ENCODE results near the gene NEK10. TPM values are rescaled to one million over a fixed set of nuclear protein-coding genes. Genes with fewer than 3 reads are reported as not detected.

The NEK10 gene, protein sequence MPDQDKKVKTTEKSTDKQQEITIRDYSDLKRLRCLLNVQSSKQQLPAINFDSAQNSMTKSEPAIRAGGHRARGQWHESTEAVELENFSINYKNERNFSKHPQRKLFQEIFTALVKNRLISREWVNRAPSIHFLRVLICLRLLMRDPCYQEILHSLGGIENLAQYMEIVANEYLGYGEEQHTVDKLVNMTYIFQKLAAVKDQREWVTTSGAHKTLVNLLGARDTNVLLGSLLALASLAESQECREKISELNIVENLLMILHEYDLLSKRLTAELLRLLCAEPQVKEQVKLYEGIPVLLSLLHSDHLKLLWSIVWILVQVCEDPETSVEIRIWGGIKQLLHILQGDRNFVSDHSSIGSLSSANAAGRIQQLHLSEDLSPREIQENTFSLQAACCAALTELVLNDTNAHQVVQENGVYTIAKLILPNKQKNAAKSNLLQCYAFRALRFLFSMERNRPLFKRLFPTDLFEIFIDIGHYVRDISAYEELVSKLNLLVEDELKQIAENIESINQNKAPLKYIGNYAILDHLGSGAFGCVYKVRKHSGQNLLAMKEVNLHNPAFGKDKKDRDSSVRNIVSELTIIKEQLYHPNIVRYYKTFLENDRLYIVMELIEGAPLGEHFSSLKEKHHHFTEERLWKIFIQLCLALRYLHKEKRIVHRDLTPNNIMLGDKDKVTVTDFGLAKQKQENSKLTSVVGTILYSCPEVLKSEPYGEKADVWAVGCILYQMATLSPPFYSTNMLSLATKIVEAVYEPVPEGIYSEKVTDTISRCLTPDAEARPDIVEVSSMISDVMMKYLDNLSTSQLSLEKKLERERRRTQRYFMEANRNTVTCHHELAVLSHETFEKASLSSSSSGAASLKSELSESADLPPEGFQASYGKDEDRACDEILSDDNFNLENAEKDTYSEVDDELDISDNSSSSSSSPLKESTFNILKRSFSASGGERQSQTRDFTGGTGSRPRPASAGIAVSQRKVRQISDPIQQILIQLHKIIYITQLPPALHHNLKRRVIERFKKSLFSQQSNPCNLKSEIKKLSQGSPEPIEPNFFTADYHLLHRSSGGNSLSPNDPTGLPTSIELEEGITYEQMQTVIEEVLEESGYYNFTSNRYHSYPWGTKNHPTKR
- 0.62 TPM in 1 of 2 replicates, not detected in the other for total RNA-seq (2011; cell fraction: chromatin; rRNA removed; ENCODE audit: low replicate concordance)
- total RNA-seq (2011; cell fraction: nucleolus; rRNA removed) = not detected in 2 replicates
- not detected in 2 replicates for total RNA-seq (2011; cell fraction: nucleoplasm; rRNA removed)
- total RNA-seq (2014; rRNA removed) (not detected in 2 replicates), total RNA-seq (2014; rRNA removed; fragmentation: Illumina TruSeq; extraction: Trizol) (0.07 TPM in 1 of 2 replicates, not detected in the other), total RNA-seq (2015; rRNA removed; fragmentation: Illumina TruSeq; extraction: Trizol) (not detected in 2 replicates), total RNA-seq (2021) (not detected in 2 replicates), polyA plus RNA-seq (2011; rRNA removed) (0.03 TPM in 1 of 2 replicates, not detected in the other), polyA plus RNA-seq (2014; fragmentation: Illumina TruSeq; extraction: Trizol) (not detected in 2 replicates), polyA plus RNA-seq (2014; fragmentation: Nextera tagmentation; extraction: Ambion mirVana) (not detected), polyA plus RNA-seq (2014; rRNA removed) (not detected in 2 replicates), polyA minus RNA-seq (2011; rRNA and poly(A)+ RNA removed) (0.27 TPM in 1 of 2 replicates, not detected in the other), Bru-seq, nascent RNA (percentile 15 among the genes with signal in this experiment), BruChase-seq, experiment 1, labeled RNA remaining after a 2-hour chase (percentile 24 among the genes with signal in this experiment), BruChase-seq, experiment 2, labeled RNA remaining after a 6-hour chase (percentile 20 among the genes with signal in this experiment)
- not detected in 2 replicates for polyA plus RNA-seq (2011; cell fraction: cytosol; rRNA removed)
- 0.22 TPM in 1 of 2 replicates, not detected in the other for polyA plus RNA-seq (2011; cell fraction: nucleus; rRNA removed)
- polyA plus RNA-seq (2012) = not detected in 2 replicates
- polyA minus RNA-seq (2011; cell fraction: cytosol; rRNA and poly(A)+ RNA removed) = not detected in 2 replicates
- polyA minus RNA-seq (2011; cell fraction: nucleus; rRNA and poly(A)+ RNA removed) = 0.56 TPM in 1 of 2 replicates, not detected in the other
- long read RNA-seq, experiment 1 = 0 reads
- long read RNA-seq, experiment 2 = 0 reads
- long read RNA-seq, experiment 3 = 0 reads

DNA sequence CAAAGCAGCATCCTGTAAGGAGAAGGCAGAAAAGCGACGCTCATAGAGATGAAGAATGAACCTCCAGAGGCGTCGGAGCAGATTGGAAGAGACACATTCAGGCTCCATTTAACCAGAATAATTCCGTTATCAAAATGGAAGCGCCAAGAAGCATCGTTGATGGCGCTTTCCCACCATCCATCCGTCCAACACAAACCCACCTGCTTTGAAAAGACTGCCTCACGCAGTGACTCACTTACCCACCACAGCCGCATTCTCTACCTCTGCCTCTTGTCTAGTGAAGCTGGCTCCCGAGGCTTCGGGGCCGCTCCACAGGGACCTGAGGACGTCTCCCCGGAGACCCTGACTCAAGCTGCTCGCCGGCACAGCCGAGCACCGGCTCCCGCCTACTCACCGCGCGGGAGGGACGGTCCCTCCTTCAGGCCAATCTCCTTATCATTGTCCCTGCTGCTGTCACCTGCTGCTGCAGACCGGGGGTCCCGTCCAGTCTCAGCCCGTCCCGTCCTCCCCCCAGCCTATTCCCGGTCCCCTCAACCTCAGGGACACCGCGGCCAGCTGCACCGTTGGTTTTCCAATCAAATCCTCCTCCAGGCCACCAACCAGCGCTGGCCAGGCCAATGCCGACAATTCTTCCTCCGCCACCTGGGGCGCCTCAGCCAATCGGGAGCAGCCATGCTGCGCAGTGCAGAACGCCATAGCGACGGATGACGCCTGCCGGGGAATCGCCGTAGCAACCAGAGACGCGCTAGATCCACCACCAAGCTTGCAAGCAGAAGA is at the start of gene NEK10:
NEK10 (minus strand) TSS at position 553 of the 777 bp plus-strand sequence. CDS start 16,501 bp downstream, outside the sequence.
- H3K4me3 ChIP-seq = peak within 1 kb of the TSS; percentile 30
- intact Hi-C loops (cut with micrococcal nuclease) (no loop called here), in situ Hi-C loops (cut with MboI) (no loop called here)
- ChIA-PET POLR2A (no interaction called here), CTCF (ENCODE audit: low intra/inter-chr PET ratio) (no interaction called here)
- H3K9me3 ChIP-seq (replicated peaks; ENCODE audit: control insufficient read depth, insufficient read depth, low read depth, low read length) = no peaks in the 10 kb centered on the region
- H3K9me1 ChIP-seq (ENCODE audit: control insufficient read depth, insufficient read depth, low read length) = no peaks in the 10 kb centered on the region
- H3K9ac ChIP-seq (ENCODE audit: insufficient read depth in 1 of 2, low read depth in 2 of 2, low read length in 2 of 2) = peak within 1 kb of the TSS in 1 of 2 experiments; percentile 51; a peak in 1 of 4 replicates
- no peaks in the 10 kb centered on the region for H3K27me3 ChIP-seq (ENCODE audit: control insufficient read depth in 2 of 2, insufficient read depth in 2 of 2, low read length in 2 of 2)
- FAIRE-seq = peak; percentile 32
- no peaks in the 10 kb centered on the region for H3K36me3 ChIP-seq (ENCODE audit: control insufficient read depth, insufficient read depth, low read length)
- H3K4me2 ChIP-seq (ENCODE audit: insufficient read depth, low read length) = peak within 1 kb of the TSS; percentile 51
- H2AFZ ChIP-seq (ENCODE audit: low read depth, low read length) = peak within 1 kb of the TSS; percentile 56; the same call in 1 of the 2 replicates
- BruUV-seq (replicated peaks) = no TSS peak
- peaks cover 0 to 6% of the 10 kb centered on the region in 2 experiments; a peak in 1 of 5 replicates for H3K4me1 ChIP-seq (replicated peaks in 1 of 2; ENCODE audit: control insufficient read depth in 2 of 2, insufficient read depth in 2 of 2, low read length in 2 of 2)
- no peak within 1 kb of the TSS for H3K27ac ChIP-seq (ENCODE audit: extremely low read depth, low read depth, low read length)
- no peaks in the 10 kb centered on the region for H3K79me2 ChIP-seq (ENCODE audit: control insufficient read depth, insufficient read depth, low read length)
- H4K20me1 ChIP-seq (replicated peaks; ENCODE audit: control insufficient read depth, insufficient read depth, low read length) = no peaks in the 10 kb centered on the region
- WGBS (ENCODE audit: insufficient coverage, low coverage, missing lambda C conversion rate) = 1% methylated on average over 48 of the region's 48 CpGs
- peak; percentile 99 for ATAC-seq
- peak; percentile 71 to 88 (median 86) for DNase-seq (ENCODE audit: extremely low read depth in 1 of 4, low spot score in 3 of 4)
- TF ChIP-seq, protein P1, sequence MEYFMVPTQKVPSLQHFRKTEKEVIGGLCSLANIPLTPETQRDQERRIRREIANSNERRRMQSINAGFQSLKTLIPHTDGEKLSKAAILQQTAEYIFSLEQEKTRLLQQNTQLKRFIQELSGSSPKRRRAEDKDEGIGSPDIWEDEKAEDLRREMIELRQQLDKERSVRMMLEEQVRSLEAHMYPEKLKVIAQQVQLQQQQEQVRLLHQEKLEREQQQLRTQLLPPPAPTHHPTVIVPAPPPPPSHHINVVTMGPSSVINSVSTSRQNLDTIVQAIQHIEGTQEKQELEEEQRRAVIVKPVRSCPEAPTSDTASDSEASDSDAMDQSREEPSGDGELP (CRISPR knock-in tag; IDR thresholded peaks at IDR 0.05; ENCODE audit: borderline replicate concordance) = peak; percentile 93
- TF ChIP-seq NFYB (IDR thresholded peaks at IDR 0.05; ENCODE audit: extremely low read depth, insufficient read length) = peak; percentile 43
- no peak for TF ChIP-seq NUFIP1 (IDR thresholded peaks at IDR 0.05; ENCODE audit: partially characterized antibody)
- peak; percentile 96 for TF ChIP-seq RFX1 (IDR thresholded peaks at IDR 0.05)
- TF ChIP-seq BMI1 (IDR thresholded peaks at IDR 0.05; ENCODE audit: low read length) = peak; percentile 78
- TF ChIP-seq RBM25 (IDR thresholded peaks at IDR 0.05; ENCODE audit: low read depth, low read length, severe bottlenecking) = peak; percentile 74
- peak; percentile 73 for TF ChIP-seq ASH1L (IDR thresholded peaks at IDR 0.05; ENCODE audit: borderline replicate concordance, low read depth, partially characterized antibody)
- peak; percentile 67 for TF ChIP-seq SAP30 (IDR thresholded peaks at IDR 0.05; ENCODE audit: borderline replicate concordance, insufficient read depth, low read depth, low read length, poor library complexity, severe bottlenecking)
- TF ChIP-seq, protein P2, sequence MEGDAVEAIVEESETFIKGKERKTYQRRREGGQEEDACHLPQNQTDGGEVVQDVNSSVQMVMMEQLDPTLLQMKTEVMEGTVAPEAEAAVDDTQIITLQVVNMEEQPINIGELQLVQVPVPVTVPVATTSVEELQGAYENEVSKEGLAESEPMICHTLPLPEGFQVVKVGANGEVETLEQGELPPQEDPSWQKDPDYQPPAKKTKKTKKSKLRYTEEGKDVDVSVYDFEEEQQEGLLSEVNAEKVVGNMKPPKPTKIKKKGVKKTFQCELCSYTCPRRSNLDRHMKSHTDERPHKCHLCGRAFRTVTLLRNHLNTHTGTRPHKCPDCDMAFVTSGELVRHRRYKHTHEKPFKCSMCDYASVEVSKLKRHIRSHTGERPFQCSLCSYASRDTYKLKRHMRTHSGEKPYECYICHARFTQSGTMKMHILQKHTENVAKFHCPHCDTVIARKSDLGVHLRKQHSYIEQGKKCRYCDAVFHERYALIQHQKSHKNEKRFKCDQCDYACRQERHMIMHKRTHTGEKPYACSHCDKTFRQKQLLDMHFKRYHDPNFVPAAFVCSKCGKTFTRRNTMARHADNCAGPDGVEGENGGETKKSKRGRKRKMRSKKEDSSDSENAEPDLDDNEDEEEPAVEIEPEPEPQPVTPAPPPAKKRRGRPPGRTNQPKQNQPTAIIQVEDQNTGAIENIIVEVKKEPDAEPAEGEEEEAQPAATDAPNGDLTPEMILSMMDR (IDR thresholded peaks at IDR 0.05 in 2 of 3, conservative IDR thresholded peaks at IDR 0.05 in 1 of 3; ENCODE audit: insufficient read depth in 2 of 3, low read depth in 1 of 3, low read length in 3 of 3) = no peak
